Suprapubic skin (tissue), 3 donors: ENCODE measurements around the gene CADM1.

Experiments used
- EP300 ChIP-seq: sonication (generic); formaldehyde crosslinking; IDR thresholded peaks from one replicate; pipeline ENCODE4 v1.6.1; 2017; ENCODE audit warnings: antibody characterized with exemption
- TF ChIP-seq, protein P1 (sequence below), 2 donors: fragments of 200-600 bp in 1 of 2; fragments of 450-650 bp in 1 of 2; sonication (generic) in 1 of 2; IDR thresholded peaks; one replicate each; pipeline ENCODE4 v1.5.1; 2016 to 2019; ENCODE audit warnings: antibody characterized with exemption in 2 of 2, mild to moderate bottlenecking in 1 of 2, moderate library complexity in 1 of 2

DNA sequence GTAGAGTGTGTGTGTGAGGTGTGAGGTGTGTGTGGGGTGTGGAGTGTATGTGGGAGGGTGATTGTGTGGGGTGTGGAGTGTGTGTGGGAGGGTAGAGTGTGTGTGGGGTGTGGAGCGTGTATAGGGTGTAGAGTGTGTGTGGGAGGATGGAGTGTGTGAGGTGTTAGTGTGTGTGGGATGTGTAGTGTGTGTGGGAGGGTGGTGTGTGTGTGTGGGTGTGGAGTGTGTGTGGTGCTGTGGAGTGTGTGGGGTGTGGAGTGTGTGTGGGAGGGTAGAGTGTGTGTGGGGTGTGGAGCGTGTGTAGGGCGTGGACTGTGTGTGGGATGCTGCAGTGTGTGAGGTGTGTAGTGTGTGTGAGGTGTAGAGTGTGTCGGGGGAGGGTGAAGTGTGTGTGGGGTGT is 356.1 kb downstream of the CADM1 start:
- TF ChIP-seq, protein P1, sequence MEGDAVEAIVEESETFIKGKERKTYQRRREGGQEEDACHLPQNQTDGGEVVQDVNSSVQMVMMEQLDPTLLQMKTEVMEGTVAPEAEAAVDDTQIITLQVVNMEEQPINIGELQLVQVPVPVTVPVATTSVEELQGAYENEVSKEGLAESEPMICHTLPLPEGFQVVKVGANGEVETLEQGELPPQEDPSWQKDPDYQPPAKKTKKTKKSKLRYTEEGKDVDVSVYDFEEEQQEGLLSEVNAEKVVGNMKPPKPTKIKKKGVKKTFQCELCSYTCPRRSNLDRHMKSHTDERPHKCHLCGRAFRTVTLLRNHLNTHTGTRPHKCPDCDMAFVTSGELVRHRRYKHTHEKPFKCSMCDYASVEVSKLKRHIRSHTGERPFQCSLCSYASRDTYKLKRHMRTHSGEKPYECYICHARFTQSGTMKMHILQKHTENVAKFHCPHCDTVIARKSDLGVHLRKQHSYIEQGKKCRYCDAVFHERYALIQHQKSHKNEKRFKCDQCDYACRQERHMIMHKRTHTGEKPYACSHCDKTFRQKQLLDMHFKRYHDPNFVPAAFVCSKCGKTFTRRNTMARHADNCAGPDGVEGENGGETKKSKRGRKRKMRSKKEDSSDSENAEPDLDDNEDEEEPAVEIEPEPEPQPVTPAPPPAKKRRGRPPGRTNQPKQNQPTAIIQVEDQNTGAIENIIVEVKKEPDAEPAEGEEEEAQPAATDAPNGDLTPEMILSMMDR (IDR thresholded peaks at IDR 0.05): no peak
- no peak for TF ChIP-seq EP300
